GM21528 (cell line): ENCODE results near the gene ASTN1.

Source experiments
- ATAC-seq: cut with Tn5 transposase; IDR thresholded peaks from one replicate; pipeline ENCODE4 v1.9.1; 2021; ENCODE audit warnings: mild to moderate bottlenecking, moderate library complexity; ENCODE audit not compliant: unreplicated experiment, low FRiP score

The ASTN1 gene

DNA sequence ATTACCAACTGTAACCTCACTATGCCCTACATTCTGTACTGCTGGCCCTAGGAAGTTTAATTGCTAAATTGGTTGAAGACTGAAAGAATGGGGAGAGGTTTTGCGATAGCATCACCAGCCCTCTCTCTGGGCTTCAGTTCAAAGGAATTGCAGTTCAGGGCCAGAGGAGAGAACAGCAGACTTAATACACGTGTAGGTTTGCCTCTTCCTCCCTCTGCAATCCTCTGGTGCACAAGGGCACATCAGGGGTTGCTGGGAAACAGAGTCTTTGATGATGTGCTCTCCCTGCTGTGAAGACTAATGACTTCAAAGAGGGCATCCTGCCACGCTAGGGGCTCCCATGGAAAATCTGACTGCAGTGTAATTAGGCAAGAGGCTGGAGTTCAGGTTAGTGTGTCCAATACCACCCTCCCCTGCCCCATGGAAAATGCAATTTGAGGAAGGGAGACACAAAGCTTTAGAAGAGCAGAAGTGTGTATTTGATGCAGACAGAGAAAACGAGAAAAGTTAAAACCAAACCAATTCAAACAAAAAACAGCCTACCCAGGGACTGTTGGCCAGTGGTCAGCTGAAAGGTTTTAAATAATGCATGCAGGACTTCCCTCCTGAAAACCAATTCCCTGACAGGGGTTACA is 167.9 kb downstream of the ASTN1 start:
- no peak for ATAC-seq

DNA sequence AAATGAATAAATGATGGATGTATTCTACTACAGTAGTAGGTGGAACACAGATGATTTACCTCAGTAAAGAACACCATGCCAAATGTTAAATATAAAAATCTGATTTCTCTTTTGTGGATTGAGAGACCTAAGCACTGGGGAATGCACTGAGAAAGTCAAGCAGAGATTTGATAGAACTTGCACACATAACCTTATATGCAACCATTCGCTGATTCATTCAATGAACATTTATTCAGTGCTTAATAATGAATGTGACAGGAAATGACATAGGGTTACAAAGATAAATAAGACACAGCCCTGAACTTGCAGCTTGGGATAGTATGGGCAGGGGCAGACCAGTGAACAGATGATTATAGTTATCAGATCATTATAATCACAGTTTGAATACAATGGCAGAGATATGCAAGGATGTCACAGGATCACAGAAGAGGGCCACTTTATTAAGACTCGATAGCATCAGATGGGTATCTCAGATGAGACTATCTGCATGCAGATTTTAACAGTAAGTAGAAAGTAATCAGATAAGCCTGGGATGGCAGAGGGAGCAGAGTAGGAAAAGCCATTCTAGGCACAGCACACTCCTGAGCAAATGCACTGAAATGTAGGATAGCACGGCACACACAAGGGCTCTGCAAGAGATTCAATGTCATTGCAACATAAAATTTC is 169.4 kb downstream of the ASTN1 start:
- ATAC-seq: no peak

DNA sequence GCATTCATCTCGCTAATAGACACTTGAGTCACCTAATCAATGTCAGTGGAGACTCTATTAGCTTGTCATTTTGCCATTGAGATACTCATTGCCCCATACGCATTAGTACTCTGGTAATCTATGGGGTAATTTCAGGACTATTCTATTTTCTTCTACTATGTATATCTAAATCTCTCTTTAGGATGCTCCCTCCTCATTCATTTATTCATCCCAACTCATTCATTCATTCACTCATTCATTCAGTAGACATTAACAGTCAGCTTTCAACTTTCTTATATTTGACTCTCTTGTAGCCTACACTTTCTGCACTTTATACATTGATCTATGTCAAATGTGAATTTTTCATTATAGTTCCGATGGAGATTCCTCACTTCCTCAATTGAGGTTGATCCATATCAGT is 170.9 kb downstream of the ASTN1 start:
- no peak for ATAC-seq

DNA sequence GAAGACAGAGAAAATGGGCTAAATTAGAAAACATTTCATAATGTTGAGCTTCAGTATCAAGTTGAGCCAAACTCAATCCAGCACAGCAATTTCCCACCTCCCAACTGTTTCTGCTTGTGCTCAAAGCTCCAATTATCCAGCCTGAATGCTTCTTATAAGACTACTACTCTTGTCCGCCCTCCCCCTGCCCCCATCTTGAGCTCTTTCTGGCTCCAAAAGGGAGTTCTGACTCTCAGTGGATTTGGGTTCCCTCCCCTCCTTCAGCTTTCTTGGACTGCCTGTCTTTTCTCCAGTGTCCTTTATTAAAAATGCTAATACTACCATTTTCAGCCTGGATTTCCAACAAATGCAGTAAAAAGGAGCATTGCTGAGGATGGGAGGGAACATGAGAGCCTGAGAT is 174.8 kb downstream of the ASTN1 start:
- ATAC-seq: no peak

DNA sequence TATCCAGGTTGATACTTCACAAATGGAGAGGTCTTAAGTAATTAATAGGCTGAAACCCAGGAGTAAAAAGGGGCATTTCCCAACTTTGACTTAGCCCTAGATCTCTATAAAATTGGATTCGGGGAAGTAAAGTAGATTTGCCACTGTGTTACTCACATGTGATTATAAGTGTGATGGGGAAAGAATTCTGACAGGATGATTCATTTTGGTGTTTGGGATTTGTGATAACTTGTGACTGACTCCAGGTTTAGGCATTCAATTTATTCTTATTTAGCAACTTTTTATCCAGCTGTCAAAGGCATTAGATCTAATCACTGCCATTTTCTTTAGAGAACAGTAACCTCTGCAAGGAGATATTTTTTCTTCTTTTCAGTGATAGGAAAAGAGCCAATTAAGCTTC is 175.5 kb downstream of the ASTN1 start:
- no peak for ATAC-seq

DNA sequence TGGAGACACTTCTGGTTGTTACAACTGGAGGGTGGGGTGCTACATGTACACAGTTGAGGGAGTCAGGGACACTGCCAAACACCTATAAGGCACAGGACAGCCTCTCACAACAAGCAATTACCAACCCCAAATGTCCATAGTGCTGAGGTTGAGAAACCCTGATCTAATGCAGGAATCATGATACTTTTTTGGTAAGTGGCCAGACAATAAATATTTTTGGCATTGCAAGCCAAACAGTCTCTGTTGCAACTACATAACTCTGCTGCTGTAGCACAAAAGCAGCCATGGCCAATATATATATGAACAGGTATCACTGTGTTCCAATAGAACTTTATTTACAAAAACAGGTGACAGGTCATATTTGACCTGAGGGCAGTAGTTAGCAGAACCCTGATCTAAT is 177.5 kb downstream of the ASTN1 start:
- no peak for ATAC-seq

DNA sequence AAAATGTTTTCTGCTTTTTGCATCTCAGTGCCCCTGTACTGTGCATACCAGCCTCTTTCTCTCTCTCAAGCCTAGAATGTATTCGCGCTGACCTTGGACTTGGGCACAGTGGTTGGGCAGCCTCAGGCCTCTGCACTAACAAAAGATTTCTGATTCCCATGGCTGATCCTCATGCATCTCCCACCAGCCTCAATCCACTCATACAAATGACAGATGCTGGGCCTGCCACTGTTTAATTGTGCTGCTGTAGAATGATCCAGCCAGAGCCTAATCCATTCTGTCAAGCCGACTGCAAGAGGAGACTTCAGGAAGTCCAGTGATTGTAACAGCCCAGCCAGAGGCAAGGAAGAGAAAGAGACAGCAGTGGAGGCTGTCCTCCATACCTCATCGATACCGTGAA is 180.8 kb downstream of the ASTN1 start:
- no peak for ATAC-seq

DNA sequence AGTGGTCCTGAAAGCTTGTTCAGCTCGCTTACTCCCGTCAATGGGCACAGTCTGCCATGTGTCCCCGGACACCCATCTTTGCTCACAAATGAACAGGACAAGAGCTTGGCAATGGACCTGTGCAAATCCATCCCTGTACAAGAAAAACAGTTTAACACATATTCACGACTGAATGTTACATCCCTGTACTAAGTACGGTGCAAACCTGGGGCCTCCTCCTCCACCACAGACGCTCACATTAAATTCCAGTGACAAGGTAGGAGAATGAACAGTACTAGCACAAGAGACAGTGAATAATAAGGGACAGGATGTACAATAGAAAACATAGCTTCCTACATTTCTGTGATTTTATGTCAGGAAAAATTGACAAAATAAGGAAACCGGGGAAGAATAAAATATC is 187.7 kb downstream of the ASTN1 start:
- no peak for ATAC-seq

DNA sequence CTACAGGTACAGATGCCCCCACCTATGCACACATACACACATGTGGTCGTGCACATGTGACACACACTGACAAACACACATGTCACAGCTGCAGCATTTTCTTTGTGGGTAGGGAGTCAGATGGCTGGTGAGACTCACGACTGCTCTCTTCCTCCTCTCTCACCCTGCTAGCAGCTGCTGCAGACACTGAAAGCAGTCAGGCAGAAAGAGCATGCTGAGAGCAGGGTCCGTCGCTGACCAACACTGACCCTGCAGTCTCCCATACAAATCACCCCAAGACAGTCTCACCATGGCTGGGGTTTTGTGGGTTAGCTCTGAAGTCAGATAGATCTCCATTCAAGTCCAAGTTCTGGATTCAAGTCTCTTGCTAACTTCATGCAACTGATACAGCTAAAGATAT is 188.3 kb downstream of the ASTN1 start:
- no peak for ATAC-seq

DNA sequence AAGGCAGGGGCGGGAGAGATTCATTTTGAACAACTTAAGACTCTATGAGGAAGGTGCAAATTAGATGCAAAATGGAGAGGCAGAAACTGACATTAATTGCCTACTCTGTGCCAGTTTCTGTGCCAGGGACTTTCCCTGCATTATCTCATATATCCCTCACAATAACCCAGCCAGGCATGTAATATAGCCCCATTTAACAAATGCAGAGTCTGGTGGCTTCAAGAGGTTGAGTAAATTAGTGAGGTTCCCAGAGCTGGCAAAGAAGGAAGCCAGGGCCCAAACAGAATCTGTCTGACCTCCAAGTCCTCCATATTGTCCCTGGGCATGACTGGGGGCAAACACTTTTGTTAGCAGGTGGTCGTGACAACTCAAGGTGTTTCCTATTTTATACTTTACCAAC is 199.8 kb downstream of the ASTN1 start:
- ATAC-seq: no peak

DNA sequence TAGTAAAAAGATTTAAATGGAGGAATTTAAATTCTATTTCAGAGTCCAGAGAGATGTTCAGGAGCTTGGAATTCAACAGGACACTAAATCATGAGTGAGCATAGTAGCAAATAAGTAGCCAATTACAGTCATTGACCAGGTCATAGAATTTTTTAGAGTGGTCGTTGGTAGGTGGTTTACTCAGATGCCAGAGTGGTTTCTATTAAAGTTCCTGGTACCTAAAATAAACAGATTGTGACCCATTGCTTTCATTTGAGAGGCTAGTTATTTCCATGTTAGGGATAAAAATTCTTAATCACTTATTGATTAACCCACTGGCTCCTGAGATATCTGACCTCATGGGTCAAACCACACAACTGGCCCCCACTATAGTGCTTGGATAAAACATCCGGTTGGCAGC is 201.3 kb downstream of the ASTN1 start:
- ATAC-seq: no peak

DNA sequence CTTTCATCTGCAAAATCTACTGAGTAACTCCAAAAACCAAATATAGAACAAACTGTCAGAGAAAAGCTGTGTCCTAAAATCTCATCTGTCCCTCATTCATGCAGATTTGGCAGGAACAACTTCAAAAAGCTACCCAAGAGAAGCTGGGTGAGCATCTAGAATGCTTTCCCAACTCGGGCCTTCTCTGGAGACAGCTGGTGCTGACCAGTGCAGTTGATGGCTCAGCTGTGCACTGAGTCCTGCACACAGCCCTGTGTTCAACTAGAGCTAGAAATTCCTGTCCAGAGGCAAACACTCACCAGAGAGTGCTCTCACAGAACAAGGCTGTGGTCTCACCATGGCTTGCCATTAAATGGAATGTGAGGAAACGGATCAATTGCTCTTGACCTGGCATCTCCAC is 202.8 kb downstream of the ASTN1 start:
- ATAC-seq: no peak

DNA sequence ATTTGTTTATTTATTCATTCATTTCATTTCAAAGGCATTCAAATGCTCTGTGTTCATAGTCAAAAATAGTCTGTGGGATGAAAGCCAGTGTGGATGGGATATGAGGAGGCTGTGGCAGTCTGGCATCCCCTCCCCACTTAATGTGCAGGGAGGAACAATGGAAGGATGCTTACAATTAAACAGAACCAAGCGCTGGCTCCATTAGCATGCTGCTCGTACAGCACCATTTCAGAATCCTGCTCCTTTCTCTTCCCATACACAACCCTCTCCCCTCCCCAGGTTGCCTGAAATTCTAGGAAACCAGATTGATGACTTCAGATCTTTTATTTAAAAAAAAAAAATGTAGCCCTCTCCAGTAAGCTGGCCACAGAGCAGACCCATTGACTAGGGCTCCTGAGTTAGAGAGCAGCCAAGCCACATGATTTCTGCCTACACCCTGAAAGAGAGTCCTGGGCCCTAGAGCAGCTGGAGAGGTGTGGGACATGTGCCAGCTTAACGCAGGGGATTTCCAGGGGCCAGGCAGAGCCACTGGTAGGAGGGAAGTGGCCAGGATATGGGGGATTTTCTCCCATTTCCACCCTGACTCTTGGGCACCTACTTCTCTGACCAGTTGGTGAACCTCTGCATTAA is 205.2 kb downstream of the ASTN1 start:
- no peak for ATAC-seq

DNA sequence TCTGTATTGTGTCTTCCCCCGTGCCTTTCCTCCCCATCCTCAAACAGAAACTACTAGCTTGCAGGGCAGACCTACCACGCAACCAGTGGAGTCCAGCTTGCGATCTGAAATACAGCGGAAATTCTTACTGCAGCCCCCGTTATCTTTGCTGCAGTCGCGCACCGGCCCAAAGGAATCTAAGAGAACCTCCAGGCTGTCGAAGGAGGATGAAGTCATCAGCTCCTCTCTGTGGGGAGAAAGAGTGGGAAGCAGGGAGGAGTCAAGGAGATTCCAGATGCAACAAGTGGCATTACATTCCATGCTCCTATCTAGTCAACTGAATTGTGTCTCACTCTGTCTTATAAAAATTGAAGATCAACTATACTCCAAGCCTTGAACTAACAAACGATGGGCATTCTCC is 206.9 kb downstream of the ASTN1 start:
- ATAC-seq: no peak

DNA sequence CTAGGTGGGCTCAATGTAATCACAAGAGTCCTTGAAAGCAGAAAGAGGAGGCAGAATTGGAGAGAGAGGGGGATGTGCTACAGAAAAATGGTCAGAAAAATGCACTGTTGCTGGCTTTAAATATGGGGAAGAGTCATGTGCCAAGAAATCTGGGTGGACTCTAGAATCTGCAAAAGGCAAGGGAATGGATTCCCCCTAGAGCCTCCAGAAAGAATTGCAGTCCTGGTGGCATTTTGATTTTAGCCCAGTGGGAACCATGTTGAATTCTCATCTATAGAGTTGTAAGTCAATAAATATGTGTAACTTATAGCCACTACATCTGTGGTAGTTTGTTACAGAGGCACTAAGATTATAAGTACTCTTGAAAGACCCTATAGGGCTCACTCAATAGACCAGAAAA is 210.3 kb downstream of the ASTN1 start:
- no peak for ATAC-seq

DNA sequence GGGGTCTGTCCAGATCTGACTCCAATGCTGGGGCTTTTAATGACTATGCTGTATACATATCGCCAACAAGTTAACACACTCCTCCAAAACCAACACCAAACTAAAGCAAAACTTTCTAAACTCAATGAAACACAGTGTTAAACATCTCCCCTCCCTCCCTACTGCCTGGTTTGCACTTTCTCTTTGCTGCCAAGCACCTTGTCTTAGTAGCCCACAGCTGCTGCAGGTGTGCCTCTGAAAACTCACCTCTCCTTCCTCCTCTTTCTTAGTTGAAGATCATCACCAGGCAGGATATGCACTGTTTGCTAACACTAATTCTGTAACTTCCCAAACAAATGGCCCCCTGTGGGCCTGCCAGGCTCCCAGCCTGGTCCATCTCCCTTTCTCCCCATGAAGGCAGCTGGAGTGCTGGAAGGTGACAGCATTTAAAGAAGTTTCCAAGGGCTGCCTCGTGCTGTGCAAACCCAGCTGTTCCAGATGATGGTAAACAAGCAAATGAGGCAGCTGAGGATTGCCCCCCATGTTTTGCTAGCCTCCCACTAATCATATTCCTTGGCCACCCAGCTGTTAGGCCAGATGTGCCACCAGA is 213.7 kb downstream of the ASTN1 start:
- no peak for ATAC-seq

DNA sequence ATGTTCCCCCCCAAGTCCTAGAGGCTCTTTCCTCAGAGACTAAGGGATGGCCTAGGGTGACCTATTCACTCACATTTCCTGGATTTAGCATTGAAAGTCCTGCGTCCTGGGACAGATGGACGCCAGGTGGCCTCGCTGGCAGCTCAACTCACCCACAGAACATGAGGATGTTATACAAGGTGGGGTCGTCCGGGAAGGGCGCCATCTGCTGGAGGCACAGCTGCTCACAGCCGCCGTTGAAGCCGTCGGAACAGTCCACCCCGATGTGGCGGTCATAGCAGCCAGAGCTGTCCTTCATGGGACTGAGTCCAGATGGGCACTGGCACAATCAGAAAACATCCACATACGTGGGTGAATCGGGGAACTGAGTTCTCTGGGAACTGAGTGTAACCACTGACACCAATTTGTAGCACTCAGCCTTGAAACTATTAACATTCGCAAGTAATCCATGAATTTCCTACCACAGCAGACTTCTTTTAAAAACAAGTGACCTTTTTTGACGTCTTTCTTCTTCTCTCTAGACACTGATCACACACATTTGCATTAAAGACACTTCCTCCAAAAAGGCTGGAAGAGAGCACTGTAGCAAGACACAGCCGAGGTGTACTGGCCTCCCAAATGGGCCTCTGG is 215.4 kb downstream of the ASTN1 start:
- ATAC-seq: no peak

DNA sequence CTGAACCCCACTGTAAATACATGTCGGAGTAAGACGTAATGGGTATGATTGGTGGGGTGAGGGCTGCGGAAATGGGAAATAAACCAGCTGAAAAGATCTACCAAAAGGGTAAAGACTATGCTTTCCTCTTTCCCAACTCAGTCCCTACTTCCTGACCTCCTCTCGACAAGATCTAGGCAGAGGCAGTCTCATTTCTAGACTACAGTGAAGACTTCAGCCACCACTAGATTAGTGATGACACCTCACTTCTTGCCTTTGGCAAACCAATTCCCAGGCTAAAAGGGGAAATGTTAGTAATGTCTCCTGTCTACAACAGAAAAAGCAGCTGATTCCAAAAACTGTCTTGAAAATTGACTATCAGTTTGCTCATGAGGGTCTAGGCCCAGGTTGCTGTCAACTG is 219.9 kb downstream of the ASTN1 start:
- ATAC-seq: no peak

DNA sequence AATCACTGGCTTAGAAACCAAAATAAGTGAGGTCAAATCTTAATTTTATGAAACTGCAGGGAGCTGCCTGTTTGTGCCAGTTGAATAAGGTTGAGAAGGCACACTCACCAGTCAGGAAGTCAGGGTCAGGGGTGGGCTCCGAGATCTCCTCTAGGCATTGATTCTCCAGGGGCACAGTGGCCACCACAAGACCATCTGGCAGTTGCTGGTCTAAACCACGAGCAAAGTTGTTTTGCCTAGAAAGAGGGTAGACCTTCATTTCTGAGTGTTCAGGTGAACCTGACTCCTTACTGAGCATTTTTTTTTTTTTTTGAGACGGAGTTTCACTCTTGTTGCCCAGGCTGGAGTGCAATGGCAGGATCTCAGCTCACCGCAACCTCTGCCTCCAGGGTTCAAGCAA is 220.7 kb downstream of the ASTN1 start:
- ATAC-seq: no peak

DNA sequence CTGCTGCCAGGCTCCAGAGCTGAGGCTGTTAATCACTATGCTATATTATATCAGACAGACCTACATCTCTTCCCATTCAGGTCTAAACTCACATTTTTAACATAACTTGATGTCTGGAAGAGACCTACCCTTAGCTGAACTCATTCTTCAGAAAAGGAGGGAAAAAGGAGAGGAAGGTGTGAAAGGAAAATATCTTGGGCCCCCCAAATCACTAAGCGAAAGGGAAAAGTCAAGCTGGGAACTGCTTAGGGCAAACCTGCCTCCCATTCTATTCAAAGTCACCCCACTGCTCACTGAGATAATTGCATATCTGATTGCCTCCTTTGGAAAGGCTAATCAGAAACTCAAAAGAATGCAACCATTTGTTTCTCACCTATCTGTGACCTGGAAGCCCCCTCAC is 222.2 kb downstream of the ASTN1 start:
- ATAC-seq: no peak

DNA sequence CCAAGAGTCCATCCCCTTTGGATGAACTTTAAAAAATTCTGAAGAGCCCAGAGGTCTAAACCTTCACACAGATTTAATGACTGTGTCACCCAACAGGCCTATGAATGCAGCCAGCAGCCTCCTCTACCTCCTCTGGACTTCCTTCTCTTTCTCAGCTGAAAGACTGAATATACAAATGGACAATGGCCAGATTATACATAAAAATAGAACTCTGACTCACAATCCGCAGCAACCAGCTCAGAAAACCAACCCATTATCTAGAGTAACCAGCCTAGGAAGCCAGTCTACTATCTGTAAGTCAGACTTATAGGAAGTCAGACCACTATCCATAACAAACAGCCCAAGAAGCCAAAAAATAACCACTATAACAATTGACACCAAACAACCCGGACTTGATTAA is 224.5 kb downstream of the ASTN1 start:
- ATAC-seq: no peak
